A549 treated with CORT108297 at 1 μM for 4 hours (cell line): ENCODE measurements around the gene HERC6. TPM values are rescaled to one million over a fixed set of nuclear protein-coding genes. Genes with fewer than 3 reads are reported as not detected.

Source experiments
- total RNA-seq: library from RNA; stranded (reverse); fragments of 200-300 nt; extraction: Qiagen RNA extraction; gene quantifications from 5 replicates; pipeline ENCODE4 v1.2.3, GENCODE V29; 2022

The HERC6 gene
- total RNA-seq, result 2.6 to 3.7 TPM (median 3.0 TPM) in 5 replicates

DNA sequence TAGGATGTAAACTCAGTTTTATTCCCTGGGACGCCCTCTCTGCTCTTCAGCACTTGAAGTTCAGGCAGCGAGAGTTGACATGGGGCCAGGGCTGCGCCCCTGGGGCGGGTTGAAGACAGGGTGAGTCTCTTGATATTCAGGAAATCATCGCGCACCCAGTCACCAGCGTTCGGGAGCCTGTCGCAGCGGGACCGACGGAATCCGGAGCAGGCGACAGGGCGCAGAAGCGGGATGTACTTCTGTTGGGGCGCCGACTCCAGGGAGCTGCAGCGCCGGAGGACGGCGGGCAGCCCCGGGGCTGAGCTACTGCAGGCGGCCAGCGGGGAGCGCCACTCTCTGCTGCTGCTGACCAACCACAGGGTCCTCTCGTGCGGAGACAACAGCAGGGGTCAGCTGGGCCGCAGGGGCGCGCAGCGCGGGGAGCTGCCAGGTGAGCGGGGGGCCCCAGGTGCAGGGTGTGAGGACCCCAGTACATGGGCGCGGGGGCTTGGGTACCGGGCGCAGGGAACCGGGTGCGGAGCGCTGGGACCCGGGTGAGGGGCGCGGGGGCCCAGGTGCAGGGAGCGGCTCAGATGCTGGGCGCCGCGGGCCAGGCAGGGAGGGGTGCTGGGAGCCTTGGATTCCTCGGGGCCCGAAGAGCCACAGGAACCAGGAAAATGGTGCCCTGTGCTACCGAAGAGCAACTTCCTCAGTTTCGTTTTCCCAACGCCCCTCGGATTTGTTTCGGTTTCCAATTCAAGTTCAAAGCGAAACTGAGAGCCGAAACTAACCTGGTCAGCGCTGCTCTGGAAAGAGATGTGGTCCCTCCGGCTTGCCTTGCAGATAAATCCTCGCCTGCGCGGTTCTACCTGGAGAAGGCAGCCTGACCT, at the start of gene HERC6:
Gene HERC6 (plus strand): TSS at position 162 of the 869 bp plus-strand sequence. CDS start 70 bp downstream, at position 232.

DNA sequence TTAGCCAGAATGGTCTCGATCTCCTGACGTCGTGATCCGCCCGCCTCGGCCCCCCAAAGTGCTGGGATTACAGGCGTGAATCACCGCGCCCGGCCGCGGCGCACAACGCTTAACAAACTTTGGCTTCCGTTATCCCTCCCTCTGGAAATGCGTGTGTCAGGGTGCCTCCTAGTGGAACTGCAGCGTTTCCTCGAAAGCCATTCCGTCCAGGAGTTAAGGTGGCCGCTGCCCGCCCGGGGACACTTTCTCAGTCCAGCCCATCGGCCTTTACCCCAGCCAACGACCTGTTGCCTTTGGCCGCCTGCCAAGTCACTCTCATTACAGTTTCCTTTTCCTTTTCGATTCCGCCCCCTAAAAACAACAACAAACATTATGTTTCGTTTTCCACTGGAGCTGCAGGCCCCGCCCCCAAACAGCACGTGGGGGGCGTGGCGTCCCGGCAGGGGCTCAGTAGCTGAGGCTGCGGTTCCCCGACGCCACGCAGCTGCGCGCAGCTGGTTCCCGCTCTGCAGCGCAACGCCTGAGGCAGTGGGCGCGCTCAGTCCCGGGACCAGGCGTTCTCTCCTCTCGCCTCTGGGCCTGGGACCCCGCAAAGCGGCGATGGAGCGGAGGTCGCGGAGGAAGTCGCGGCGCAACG, 78.1 kb downstream of the HERC6 start, which contains the start of gene HERC5:
Gene HERC5 (plus strand): TSS at position 450 of the 637 bp plus-strand sequence. CDS start 151 bp downstream, at position 601.

Other genes starting within 250 kb of the HERC6 start
- gene ABCG2, start 220.2 kb upstream of the HERC6 start, total RNA-seq, result 17.3 to 21.0 TPM (median 20.2 TPM) in 5 replicates
- 0.65 to 1.3 TPM (median 1.1 TPM) in 5 replicates for gene PPM1K, start 94.3 kb upstream of the HERC6 start, total RNA-seq
- 3.6 to 4.7 TPM (median 4.3 TPM) in 5 replicates for gene HERC5, start 78.3 kb downstream of the HERC6 start, total RNA-seq
- 72.2 to 84.8 TPM (median 80.4 TPM) in 5 replicates for gene PYURF, start 144.9 kb downstream of the HERC6 start, total RNA-seq
- 4.3 to 8.2 TPM (median 7.5 TPM) in 5 replicates for gene HERC3, start 213.6 kb downstream of the HERC6 start, total RNA-seq